ENCODE results near the gene ROCK2.

DNA sequence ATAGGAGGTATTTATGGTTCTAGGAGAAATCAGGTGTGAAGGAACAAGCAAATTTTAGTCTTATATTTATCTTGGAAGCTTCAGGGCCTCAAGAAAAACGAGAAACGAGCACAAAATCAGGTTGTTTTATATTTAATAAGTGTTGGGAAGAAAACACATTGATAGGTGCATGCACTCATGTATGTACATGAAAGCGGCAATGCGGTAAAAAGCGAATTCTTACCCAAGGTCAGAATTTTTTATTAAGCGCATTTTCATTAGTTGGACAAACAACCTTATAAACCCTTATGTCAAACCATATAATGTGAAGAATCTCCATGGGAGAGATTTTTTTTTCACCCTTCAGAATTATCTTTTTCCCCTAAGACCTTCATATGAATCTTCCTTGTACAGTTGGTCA, 163.8 kb downstream of the ROCK2 start:
- TF ChIP-seq ZNF138 (tag by site-specific recombination; IDR thresholded peaks at IDR 0.05; ENCODE audit: borderline replicate concordance) (no peak), YY2 (tag by site-specific recombination; IDR thresholded peaks at IDR 0.05) (no peak), YY1 (tag by site-specific recombination; IDR thresholded peaks at IDR 0.05) (no peak)
- TF ChIP-seq, protein P1, sequence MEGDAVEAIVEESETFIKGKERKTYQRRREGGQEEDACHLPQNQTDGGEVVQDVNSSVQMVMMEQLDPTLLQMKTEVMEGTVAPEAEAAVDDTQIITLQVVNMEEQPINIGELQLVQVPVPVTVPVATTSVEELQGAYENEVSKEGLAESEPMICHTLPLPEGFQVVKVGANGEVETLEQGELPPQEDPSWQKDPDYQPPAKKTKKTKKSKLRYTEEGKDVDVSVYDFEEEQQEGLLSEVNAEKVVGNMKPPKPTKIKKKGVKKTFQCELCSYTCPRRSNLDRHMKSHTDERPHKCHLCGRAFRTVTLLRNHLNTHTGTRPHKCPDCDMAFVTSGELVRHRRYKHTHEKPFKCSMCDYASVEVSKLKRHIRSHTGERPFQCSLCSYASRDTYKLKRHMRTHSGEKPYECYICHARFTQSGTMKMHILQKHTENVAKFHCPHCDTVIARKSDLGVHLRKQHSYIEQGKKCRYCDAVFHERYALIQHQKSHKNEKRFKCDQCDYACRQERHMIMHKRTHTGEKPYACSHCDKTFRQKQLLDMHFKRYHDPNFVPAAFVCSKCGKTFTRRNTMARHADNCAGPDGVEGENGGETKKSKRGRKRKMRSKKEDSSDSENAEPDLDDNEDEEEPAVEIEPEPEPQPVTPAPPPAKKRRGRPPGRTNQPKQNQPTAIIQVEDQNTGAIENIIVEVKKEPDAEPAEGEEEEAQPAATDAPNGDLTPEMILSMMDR (tag by site-specific recombination; IDR thresholded peaks at IDR 0.05): no peak
- TF ChIP-seq, protein P2, sequence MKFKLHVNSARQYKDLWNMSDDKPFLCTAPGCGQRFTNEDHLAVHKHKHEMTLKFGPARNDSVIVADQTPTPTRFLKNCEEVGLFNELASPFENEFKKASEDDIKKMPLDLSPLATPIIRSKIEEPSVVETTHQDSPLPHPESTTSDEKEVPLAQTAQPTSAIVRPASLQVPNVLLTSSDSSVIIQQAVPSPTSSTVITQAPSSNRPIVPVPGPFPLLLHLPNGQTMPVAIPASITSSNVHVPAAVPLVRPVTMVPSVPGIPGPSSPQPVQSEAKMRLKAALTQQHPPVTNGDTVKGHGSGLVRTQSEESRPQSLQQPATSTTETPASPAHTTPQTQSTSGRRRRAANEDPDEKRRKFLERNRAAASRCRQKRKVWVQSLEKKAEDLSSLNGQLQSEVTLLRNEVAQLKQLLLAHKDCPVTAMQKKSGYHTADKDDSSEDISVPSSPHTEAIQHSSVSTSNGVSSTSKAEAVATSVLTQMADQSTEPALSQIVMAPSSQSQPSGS (tag by site-specific recombination; IDR thresholded peaks at IDR 0.05; ENCODE audit: low read depth): no peak
- TF ChIP-seq, protein P3, sequence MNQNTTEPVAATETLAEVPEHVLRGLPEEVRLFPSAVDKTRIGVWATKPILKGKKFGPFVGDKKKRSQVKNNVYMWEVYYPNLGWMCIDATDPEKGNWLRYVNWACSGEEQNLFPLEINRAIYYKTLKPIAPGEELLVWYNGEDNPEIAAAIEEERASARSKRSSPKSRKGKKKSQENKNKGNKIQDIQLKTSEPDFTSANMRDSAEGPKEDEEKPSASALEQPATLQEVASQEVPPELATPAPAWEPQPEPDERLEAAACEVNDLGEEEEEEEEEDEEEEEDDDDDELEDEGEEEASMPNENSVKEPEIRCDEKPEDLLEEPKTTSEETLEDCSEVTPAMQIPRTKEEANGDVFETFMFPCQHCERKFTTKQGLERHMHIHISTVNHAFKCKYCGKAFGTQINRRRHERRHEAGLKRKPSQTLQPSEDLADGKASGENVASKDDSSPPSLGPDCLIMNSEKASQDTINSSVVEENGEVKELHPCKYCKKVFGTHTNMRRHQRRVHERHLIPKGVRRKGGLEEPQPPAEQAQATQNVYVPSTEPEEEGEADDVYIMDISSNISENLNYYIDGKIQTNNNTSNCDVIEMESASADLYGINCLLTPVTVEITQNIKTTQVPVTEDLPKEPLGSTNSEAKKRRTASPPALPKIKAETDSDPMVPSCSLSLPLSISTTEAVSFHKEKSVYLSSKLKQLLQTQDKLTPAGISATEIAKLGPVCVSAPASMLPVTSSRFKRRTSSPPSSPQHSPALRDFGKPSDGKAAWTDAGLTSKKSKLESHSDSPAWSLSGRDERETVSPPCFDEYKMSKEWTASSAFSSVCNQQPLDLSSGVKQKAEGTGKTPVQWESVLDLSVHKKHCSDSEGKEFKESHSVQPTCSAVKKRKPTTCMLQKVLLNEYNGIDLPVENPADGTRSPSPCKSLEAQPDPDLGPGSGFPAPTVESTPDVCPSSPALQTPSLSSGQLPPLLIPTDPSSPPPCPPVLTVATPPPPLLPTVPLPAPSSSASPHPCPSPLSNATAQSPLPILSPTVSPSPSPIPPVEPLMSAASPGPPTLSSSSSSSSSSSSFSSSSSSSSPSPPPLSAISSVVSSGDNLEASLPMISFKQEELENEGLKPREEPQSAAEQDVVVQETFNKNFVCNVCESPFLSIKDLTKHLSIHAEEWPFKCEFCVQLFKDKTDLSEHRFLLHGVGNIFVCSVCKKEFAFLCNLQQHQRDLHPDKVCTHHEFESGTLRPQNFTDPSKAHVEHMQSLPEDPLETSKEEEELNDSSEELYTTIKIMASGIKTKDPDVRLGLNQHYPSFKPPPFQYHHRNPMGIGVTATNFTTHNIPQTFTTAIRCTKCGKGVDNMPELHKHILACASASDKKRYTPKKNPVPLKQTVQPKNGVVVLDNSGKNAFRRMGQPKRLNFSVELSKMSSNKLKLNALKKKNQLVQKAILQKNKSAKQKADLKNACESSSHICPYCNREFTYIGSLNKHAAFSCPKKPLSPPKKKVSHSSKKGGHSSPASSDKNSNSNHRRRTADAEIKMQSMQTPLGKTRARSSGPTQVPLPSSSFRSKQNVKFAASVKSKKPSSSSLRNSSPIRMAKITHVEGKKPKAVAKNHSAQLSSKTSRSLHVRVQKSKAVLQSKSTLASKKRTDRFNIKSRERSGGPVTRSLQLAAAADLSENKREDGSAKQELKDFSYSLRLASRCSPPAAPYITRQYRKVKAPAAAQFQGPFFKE (tag by site-specific recombination; IDR thresholded peaks at IDR 0.05; ENCODE audit: borderline replicate concordance): no peak

Data from HEK293 (cell line).